MM.1S (cell line): ENCODE measurements around the gene GRB10.
"Not testable (repeated sequence)": the region's sequence is repeated elsewhere in the genome, so short reads cannot be mapped to it uniquely, and the experiment has no call there.

ENCODE experiments used
- DNase-seq: peaks from one replicate; pipeline ENCODE4 v3.0.0-alpha.2; 2015
- H2AFZ ChIP-seq: fragments of 300-600 bp; sonication (generic); 2 replicates; pipeline ENCODE4 v1.6.0; 2016; ENCODE audit warnings: antibody characterized with exemption, low read length
- H3F3A ChIP-seq: fragments of 300-600 bp; sonication (generic); 2 replicates; pipeline ENCODE4 v1.6.1; 2016; ENCODE audit warnings: mild to moderate bottlenecking, antibody characterized with exemption, low read length, moderate library complexity, mixed read lengths; ENCODE audit not compliant: insufficient read depth
- H3K27ac ChIP-seq: fragments of 300-600 bp; sonication (generic); 2 replicates; pipeline ENCODE4 v1.5.1; 2016; ENCODE audit warnings: mild to moderate bottlenecking, low read length
- H3K27me3 ChIP-seq: fragments of 300-600 bp; sonication (generic); replicated peaks from 2 replicates; pipeline ENCODE4 v1.6.0; 2016; ENCODE audit warnings: low read length; ENCODE audit not compliant: insufficient read depth
- H3K36me3 ChIP-seq: fragments of 300-600 bp; sonication (generic); replicated peaks from 2 replicates; pipeline ENCODE4 v1.6.1; 2016; ENCODE audit warnings: mild to moderate bottlenecking, low read length, mixed read lengths; ENCODE audit not compliant: insufficient read depth
- H3K4me1 ChIP-seq: fragments of 300-600 bp; sonication (generic); 2 replicates; pipeline ENCODE4 v1.6.1; 2016; ENCODE audit warnings: low read length, mixed read lengths
- H3K4me2 ChIP-seq: fragments of 300-600 bp; sonication (generic); 2 replicates; pipeline ENCODE4 v1.6.0; 2016; ENCODE audit warnings: low read depth, low read length
- H3K4me3 ChIP-seq: fragments of 300-600 bp; sonication (generic); 2 replicates; pipeline ENCODE4 v1.5.1; 2016; ENCODE audit warnings: low read length, mixed read lengths
- H3K79me2 ChIP-seq: fragments of 300-600 bp; sonication (generic); 2 replicates; pipeline ENCODE4 v1.6.1; 2016; ENCODE audit warnings: mixed run types, low read length, mixed read lengths
- H3K9ac ChIP-seq: fragments of 300-600 bp; sonication (generic); 2 replicates; pipeline ENCODE4 v1.6.1; 2016; ENCODE audit warnings: low read length, mixed read lengths
- H3K9me2 ChIP-seq: fragments of 300-600 bp; sonication (generic); replicated peaks from 2 replicates; pipeline ENCODE4 v1.6.1; 2016; ENCODE audit warnings: mild to moderate bottlenecking, low read length, mixed read lengths; ENCODE audit not compliant: insufficient read depth
- H3K9me3 ChIP-seq: fragments of 300-600 bp; sonication (generic); replicated peaks from 2 replicates; pipeline ENCODE4 v1.6.1; 2016; ENCODE audit warnings: mild to moderate bottlenecking, low read length, mixed read lengths; ENCODE audit not compliant: insufficient read depth
- H4K20me1 ChIP-seq: fragments of 300-600 bp; sonication (generic); 2 replicates; pipeline ENCODE4 v1.6.1; 2016; ENCODE audit warnings: mild to moderate bottlenecking, low read length, moderate library complexity, mixed read lengths; ENCODE audit not compliant: insufficient read depth
- EZH2 ChIP-seq: fragments of 300-600 bp; sonication (generic); optimal IDR thresholded peaks from 2 replicates; pipeline ENCODE3; 2017; ENCODE audit warnings: low read depth, mild to moderate bottlenecking, antibody characterized with exemption, low read length, mixed read lengths
- EZH2phosphoT487 ChIP-seq: fragments of 300-600 bp; sonication (generic); IDR thresholded peaks from 2 replicates; pipeline ENCODE4 v1.6.1; 2018; ENCODE audit warnings: antibody characterized with exemption, low read length
- TF ChIP-seq, protein P1 (sequence below): fragments of 300-600 bp; sonication (generic); IDR thresholded peaks from 2 replicates; pipeline ENCODE4 v1.5.1; 2016; ENCODE audit warnings: antibody characterized with exemption, low read length, mixed read lengths

GRB10 gene

DNA sequence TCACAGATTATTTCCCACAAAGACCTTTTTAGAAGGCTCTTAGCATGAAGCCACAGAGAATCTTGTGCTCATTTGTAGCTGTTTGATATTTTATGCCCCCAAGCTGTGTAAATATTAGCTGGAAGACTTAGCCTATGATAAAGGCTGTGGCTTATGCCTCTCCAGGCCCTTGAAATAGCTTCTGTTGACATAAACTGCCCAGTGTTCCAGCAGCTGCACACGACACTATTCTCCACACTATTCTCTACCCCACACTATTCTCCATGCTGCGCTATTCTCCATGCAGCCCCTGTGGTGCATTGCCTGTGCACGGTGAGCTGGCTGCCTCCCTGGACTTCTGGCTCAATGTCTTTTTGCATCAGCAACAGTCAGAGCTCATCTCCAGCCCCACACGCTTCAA is 230.6 kb downstream of the GRB10 start:
- Histone ChIP-seq H2AFZ (no peak overlapping the region), H3F3A (no peaks in the 10 kb centered on the region), H3K4me3 (no peak overlapping the region), H3K27ac (no peak overlapping the region), H3K9me3 (no peaks in the 10 kb centered on the region), H3K4me2 (no peak overlapping the region), H3K9ac (no peak overlapping the region), H3K27me3 (no peaks in the 10 kb centered on the region), H3K4me1 (no peaks in the 10 kb centered on the region), H3K9me2 (no peaks in the 10 kb centered on the region), H4K20me1 (no peaks in the 10 kb centered on the region), H3K36me3 (no peaks in the 10 kb centered on the region), H3K79me2 (no peaks in the 10 kb centered on the region)
- no peak for DNase-seq
- TF ChIP-seq EZH2 (no peak), EZH2phosphoT487 (no peak)
- TF ChIP-seq, protein P1, sequence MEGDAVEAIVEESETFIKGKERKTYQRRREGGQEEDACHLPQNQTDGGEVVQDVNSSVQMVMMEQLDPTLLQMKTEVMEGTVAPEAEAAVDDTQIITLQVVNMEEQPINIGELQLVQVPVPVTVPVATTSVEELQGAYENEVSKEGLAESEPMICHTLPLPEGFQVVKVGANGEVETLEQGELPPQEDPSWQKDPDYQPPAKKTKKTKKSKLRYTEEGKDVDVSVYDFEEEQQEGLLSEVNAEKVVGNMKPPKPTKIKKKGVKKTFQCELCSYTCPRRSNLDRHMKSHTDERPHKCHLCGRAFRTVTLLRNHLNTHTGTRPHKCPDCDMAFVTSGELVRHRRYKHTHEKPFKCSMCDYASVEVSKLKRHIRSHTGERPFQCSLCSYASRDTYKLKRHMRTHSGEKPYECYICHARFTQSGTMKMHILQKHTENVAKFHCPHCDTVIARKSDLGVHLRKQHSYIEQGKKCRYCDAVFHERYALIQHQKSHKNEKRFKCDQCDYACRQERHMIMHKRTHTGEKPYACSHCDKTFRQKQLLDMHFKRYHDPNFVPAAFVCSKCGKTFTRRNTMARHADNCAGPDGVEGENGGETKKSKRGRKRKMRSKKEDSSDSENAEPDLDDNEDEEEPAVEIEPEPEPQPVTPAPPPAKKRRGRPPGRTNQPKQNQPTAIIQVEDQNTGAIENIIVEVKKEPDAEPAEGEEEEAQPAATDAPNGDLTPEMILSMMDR = no peak

DNA sequence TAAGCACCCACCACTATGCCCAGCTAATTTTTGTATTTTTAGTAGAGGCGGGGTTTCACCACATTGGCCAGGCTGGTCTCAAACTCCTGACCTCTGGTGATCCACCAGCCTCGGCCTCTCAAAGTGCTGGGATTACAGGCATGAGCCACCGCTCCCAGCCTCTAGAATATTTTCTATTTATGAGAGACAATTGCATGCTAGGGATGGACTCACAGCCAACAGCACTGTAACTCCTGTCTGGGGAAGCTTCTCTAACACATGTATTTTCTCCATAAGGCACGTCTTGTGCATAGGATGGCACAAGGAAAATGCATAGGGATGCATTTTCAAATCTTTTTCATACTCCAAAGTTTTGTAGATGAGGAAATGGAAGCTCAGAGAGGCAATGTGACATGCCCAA is 237.1 kb downstream of the GRB10 start:
- H3K27me3 ChIP-seq, H3K79me2 ChIP-seq, H3F3A ChIP-seq, H3K9me3 ChIP-seq, H3K4me1 ChIP-seq, DNase-seq, H3K4me2 ChIP-seq, H2AFZ ChIP-seq, H3K4me3 ChIP-seq, H3K27ac ChIP-seq, H4K20me1 ChIP-seq, H3K9me2 ChIP-seq, H3K36me3 ChIP-seq, H3K9ac ChIP-seq: not testable (repeated sequence)

DNA sequence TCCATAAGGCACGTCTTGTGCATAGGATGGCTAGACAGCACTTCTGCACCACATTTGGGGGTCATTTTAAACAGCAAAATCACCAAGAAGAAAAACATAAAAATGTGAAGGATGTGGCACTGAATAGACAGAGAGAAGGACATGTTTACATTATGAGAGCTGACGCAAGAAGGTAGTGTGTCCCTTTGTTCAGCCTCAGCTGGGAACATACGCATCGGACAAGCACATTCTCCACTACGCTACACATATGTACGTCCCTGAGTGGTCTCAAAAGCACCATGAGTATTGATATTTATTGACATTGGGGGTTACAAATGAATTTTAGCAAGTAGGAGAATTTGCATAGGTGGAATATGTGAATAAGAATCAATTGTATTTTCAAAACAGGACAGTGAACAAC is 237.7 kb downstream of the GRB10 start:
- H3K9me2 ChIP-seq = no peaks in the 10 kb centered on the region
- no peaks in the 10 kb centered on the region for H3K9me3 ChIP-seq
- TF ChIP-seq, protein P1 = no peak
- TF ChIP-seq EZH2 (no peak), EZH2phosphoT487 (no peak)
- H3K4me2 ChIP-seq = no peak overlapping the region
- no peaks in the 10 kb centered on the region for H3K36me3 ChIP-seq
- H3K9ac ChIP-seq = no peak overlapping the region
- no peaks in the 10 kb centered on the region for H3K79me2 ChIP-seq
- H3K27ac ChIP-seq = no peak overlapping the region
- no peaks in the 10 kb centered on the region for H3K27me3 ChIP-seq
- no peak overlapping the region for H2AFZ ChIP-seq
- H3F3A ChIP-seq = no peaks in the 10 kb centered on the region
- no peak overlapping the region for H3K4me3 ChIP-seq
- no peak for DNase-seq
- no peaks in the 10 kb centered on the region for H4K20me1 ChIP-seq
- no peaks in the 10 kb centered on the region for H3K4me1 ChIP-seq

DNA sequence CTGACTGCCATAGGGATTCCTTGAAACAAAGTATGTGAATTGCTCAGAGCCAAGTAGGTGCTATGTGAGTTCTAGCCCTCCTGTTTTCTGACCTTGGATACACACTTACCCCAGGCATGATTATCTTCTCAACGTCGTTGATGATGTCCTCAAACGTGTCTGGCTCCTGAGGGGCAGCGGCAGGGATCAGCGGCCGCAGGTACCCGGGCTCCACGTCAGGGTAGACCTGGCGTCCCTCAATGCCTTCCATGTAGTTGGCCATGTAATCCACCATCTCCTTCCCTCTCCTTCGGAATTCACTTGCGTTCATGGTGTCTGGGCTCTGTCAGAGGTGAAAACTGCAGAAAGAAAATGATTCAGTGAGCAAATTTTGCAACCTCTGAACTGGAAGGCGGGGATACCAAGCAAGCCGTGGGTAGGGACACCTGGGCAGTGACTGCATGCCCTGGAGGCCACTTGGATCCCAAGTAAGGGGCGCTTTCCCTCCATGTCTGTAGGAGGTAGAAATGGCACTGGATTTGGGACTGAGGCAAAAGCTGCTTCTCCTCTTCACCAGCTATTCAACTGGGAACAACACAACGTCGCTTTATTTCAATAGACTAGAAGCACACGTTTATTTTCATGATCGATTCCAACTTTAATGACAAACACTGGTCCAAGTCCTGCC is 238.8 kb downstream of the GRB10 start:
- no peaks in the 10 kb centered on the region for H3F3A ChIP-seq
- no peak for TF ChIP-seq EZH2phosphoT487
- TF ChIP-seq, protein P1 = no peak
- TF ChIP-seq EZH2 = no peak
- DNase-seq = no peak
- H3K4me3 ChIP-seq = no peak overlapping the region
- no peaks in the 10 kb centered on the region for H3K36me3 ChIP-seq
- no peaks in the 10 kb centered on the region for H3K4me1 ChIP-seq
- H3K27me3 ChIP-seq = no peaks in the 10 kb centered on the region
- H2AFZ ChIP-seq = no peak overlapping the region
- H3K9me3 ChIP-seq = no peaks in the 10 kb centered on the region
- no peaks in the 10 kb centered on the region for H4K20me1 ChIP-seq
- H3K9ac ChIP-seq = no peak overlapping the region
- no peak overlapping the region for H3K27ac ChIP-seq
- no peaks in the 10 kb centered on the region for H3K79me2 ChIP-seq
- H3K9me2 ChIP-seq = no peaks in the 10 kb centered on the region
- H3K4me2 ChIP-seq = no peak overlapping the region
